ENCODE data around the gene USP43.
"Not testable (repeated sequence)": the region's sequence is repeated elsewhere in the genome, so short reads cannot be mapped to it uniquely, and the experiment has no call there.

The USP43 gene

GRCh38 chr17:9628509-9628908 lies 16.8 kb upstream of the USP43 start:
- no peaks in the 10 kb centered on the region for H3K36me3 ChIP-seq (ENCODE audit: control insufficient read depth in 1 of 2, insufficient read depth in 2 of 2, low read length in 2 of 2)
- H3K4me1 ChIP-seq (ENCODE audit: control insufficient read depth in 1 of 2, insufficient read depth in 2 of 2, low read length in 2 of 2): no peaks in the 10 kb centered on the region
- H3K27ac ChIP-seq (ENCODE audit: low read depth, low read length): no peak overlapping the region
- peaks cover 2% of the 10 kb centered on the region in 2 donors for H3K9me3 ChIP-seq (ENCODE audit: control insufficient read depth in 1 of 2, low read length in 2 of 2)
- no peak overlapping the region for H3K4me3 ChIP-seq (ENCODE audit: low read depth in 1 of 2, low read length in 2 of 2)
- no peaks in the 10 kb centered on the region for H3K27me3 ChIP-seq (ENCODE audit: control insufficient read depth in 1 of 2, insufficient read depth in 2 of 2, low read length in 2 of 2)
- H3K9ac ChIP-seq (ENCODE audit: low read depth in 1 of 2, low read length in 2 of 2): no peak overlapping the region

GRCh38 chr17:9632741-9633140 lies 12.6 kb upstream of the USP43 start:
- Histone ChIP-seq H3K36me3 (ENCODE audit: control insufficient read depth in 1 of 2, insufficient read depth in 2 of 2, low read length in 2 of 2) (no peaks in the 10 kb centered on the region), H3K9ac (ENCODE audit: low read depth in 1 of 2, low read length in 2 of 2) (no peak overlapping the region), H3K9me3 (ENCODE audit: control insufficient read depth in 1 of 2, low read length in 2 of 2) (no peaks in the 10 kb centered on the region), H3K4me3 (ENCODE audit: low read depth in 1 of 2, low read length in 2 of 2) (no peak overlapping the region), H3K4me1 (ENCODE audit: control insufficient read depth in 1 of 2, insufficient read depth in 2 of 2, low read length in 2 of 2) (no peaks in the 10 kb centered on the region), H3K27ac (ENCODE audit: low read depth, low read length) (no peak overlapping the region), H3K27me3 (ENCODE audit: control insufficient read depth in 1 of 2, insufficient read depth in 2 of 2, low read length in 2 of 2) (peaks cover 0 to 3% of the 10 kb centered on the region in 2 donors)

- H3K36me3 ChIP-seq (ENCODE audit: control insufficient read depth in 1 of 2, insufficient read depth in 2 of 2, low read length in 2 of 2): no peaks in the 10 kb centered on the region
- peaks cover 0 to 3% of the 10 kb centered on the region in 2 donors for H3K27me3 ChIP-seq (ENCODE audit: control insufficient read depth in 1 of 2, insufficient read depth in 2 of 2, low read length in 2 of 2)
- H3K27ac ChIP-seq (ENCODE audit: low read depth, low read length): no peak overlapping the region
- H3K4me3 ChIP-seq (ENCODE audit: low read depth in 1 of 2, low read length in 2 of 2): no peak overlapping the region
- no peaks in the 10 kb centered on the region for H3K4me1 ChIP-seq (ENCODE audit: control insufficient read depth in 1 of 2, insufficient read depth in 2 of 2, low read length in 2 of 2)
- no peaks in the 10 kb centered on the region for H3K9me3 ChIP-seq (ENCODE audit: control insufficient read depth in 1 of 2, low read length in 2 of 2)
- H3K9ac ChIP-seq (ENCODE audit: low read depth in 1 of 2, low read length in 2 of 2): no peak overlapping the region
Measured at GRCh38 chr17:9635340-9635739, 10.0 kb upstream of the USP43 start.

- H3K9me3 ChIP-seq (ENCODE audit: control insufficient read depth in 1 of 2, low read length in 2 of 2): no peaks in the 10 kb centered on the region
- H3K4me3 ChIP-seq (ENCODE audit: low read depth in 1 of 2, low read length in 2 of 2): no peak overlapping the region
- H3K9ac ChIP-seq (ENCODE audit: low read depth in 1 of 2, low read length in 2 of 2): no peak overlapping the region
- H3K4me1 ChIP-seq (ENCODE audit: control insufficient read depth in 1 of 2, insufficient read depth in 2 of 2, low read length in 2 of 2): no peaks in the 10 kb centered on the region
- H3K27me3 ChIP-seq (ENCODE audit: control insufficient read depth in 1 of 2, insufficient read depth in 2 of 2, low read length in 2 of 2): peaks cover 0 to 3% of the 10 kb centered on the region in 2 donors
- H3K27ac ChIP-seq (ENCODE audit: low read depth, low read length): no peak overlapping the region
- no peaks in the 10 kb centered on the region for H3K36me3 ChIP-seq (ENCODE audit: control insufficient read depth in 1 of 2, insufficient read depth in 2 of 2, low read length in 2 of 2)
Measured at GRCh38 chr17:9636501-9636900, 8.8 kb upstream of the USP43 start.

- not testable (repeated sequence) for H3K4me3 ChIP-seq (ENCODE audit: low read depth in 1 of 2, low read length in 2 of 2); H3K9ac ChIP-seq (ENCODE audit: low read depth in 1 of 2, low read length in 2 of 2); H3K9me3 ChIP-seq (ENCODE audit: control insufficient read depth in 1 of 2, low read length in 2 of 2); H3K27me3 ChIP-seq (ENCODE audit: control insufficient read depth in 1 of 2, insufficient read depth in 2 of 2, low read length in 2 of 2); H3K4me1 ChIP-seq (ENCODE audit: control insufficient read depth in 1 of 2, insufficient read depth in 2 of 2, low read length in 2 of 2); H3K36me3 ChIP-seq (ENCODE audit: control insufficient read depth in 1 of 2, insufficient read depth in 2 of 2, low read length in 2 of 2); H3K27ac ChIP-seq (ENCODE audit: low read depth, low read length)
Measured at GRCh38 chr17:9640388-9640787, 4.9 kb upstream of the USP43 start.

GRCh38 chr17:9643611-9644010 lies 1.7 kb upstream of the USP43 start:
- Histone ChIP-seq H3K27ac (ENCODE audit: low read depth, low read length) (no peak overlapping the region), H3K9ac (ENCODE audit: low read depth in 1 of 2, low read length in 2 of 2) (no peak overlapping the region), H3K9me3 (ENCODE audit: control insufficient read depth in 1 of 2, low read length in 2 of 2) (no peaks in the 10 kb centered on the region), H3K4me1 (ENCODE audit: control insufficient read depth in 1 of 2, insufficient read depth in 2 of 2, low read length in 2 of 2) (peaks cover 4 to 9% of the 10 kb centered on the region in 2 donors), H3K36me3 (ENCODE audit: control insufficient read depth in 1 of 2, insufficient read depth in 2 of 2, low read length in 2 of 2) (no peaks in the 10 kb centered on the region), H3K4me3 (ENCODE audit: low read depth in 1 of 2, low read length in 2 of 2) (peak overlapping the region in 1 of 2 donors; percentile 84), H3K27me3 (ENCODE audit: control insufficient read depth in 1 of 2, insufficient read depth in 2 of 2, low read length in 2 of 2) (peaks cover 3 to 6% of the 10 kb centered on the region in 2 donors)

- peak overlapping the region; percentile 96 for H3K27ac ChIP-seq (ENCODE audit: low read depth, low read length)
- peaks cover 3 to 6% of the 10 kb centered on the region in 2 donors for H3K27me3 ChIP-seq (ENCODE audit: control insufficient read depth in 1 of 2, insufficient read depth in 2 of 2, low read length in 2 of 2)
- no peaks in the 10 kb centered on the region for H3K36me3 ChIP-seq (ENCODE audit: control insufficient read depth in 1 of 2, insufficient read depth in 2 of 2, low read length in 2 of 2)
- no peaks in the 10 kb centered on the region for H3K9me3 ChIP-seq (ENCODE audit: control insufficient read depth in 1 of 2, low read length in 2 of 2)
- peak overlapping the region; percentile 84 to 88 for H3K4me3 ChIP-seq (ENCODE audit: low read depth in 1 of 2, low read length in 2 of 2)
- H3K9ac ChIP-seq (ENCODE audit: low read depth in 1 of 2, low read length in 2 of 2): peak overlapping the region; percentile 56 to 80
- H3K4me1 ChIP-seq (ENCODE audit: control insufficient read depth in 1 of 2, insufficient read depth in 2 of 2, low read length in 2 of 2): peaks cover 5 to 10% of the 10 kb centered on the region in 2 donors
Measured at GRCh38 chr17:9645851-9646545, 681 bp downstream of the USP43 start.

- peaks cover 3 to 6% of the 10 kb centered on the region in 2 donors for H3K27me3 ChIP-seq (ENCODE audit: control insufficient read depth in 1 of 2, insufficient read depth in 2 of 2, low read length in 2 of 2)
Measured at GRCh38 chr17:9646546-9646885, 1.2 kb downstream of the USP43 start.

GRCh38 chr17:9647014-9647413 lies 1.7 kb downstream of the USP43 start:
- Histone ChIP-seq H3K9me3 (ENCODE audit: control insufficient read depth in 1 of 2, low read length in 2 of 2) (no peaks in the 10 kb centered on the region), H3K36me3 (ENCODE audit: control insufficient read depth in 1 of 2, insufficient read depth in 2 of 2, low read length in 2 of 2) (no peaks in the 10 kb centered on the region), H3K27me3 (ENCODE audit: control insufficient read depth in 1 of 2, insufficient read depth in 2 of 2, low read length in 2 of 2) (peaks cover 3 to 6% of the 10 kb centered on the region in 2 donors), H3K4me3 (ENCODE audit: low read depth in 1 of 2, low read length in 2 of 2) (peak overlapping the region; percentile 84 to 88), H3K4me1 (ENCODE audit: control insufficient read depth in 1 of 2, insufficient read depth in 2 of 2, low read length in 2 of 2) (peaks cover 5 to 10% of the 10 kb centered on the region in 2 donors), H3K9ac (ENCODE audit: low read depth in 1 of 2, low read length in 2 of 2) (no peak overlapping the region), H3K27ac (ENCODE audit: low read depth, low read length) (no peak overlapping the region)

More at GRCh38 chr17:9646546-9646885, 1.2 kb downstream of the USP43 start:
- Histone ChIP-seq H3K9ac (ENCODE audit: low read depth in 1 of 2, low read length in 2 of 2) (peak overlapping the region; percentile 56 to 80), H3K9me3 (ENCODE audit: control insufficient read depth in 1 of 2, low read length in 2 of 2) (no peaks in the 10 kb centered on the region), H3K4me3 (ENCODE audit: low read depth in 1 of 2, low read length in 2 of 2) (peak overlapping the region; percentile 84 to 88), H3K4me1 (ENCODE audit: control insufficient read depth in 1 of 2, insufficient read depth in 2 of 2, low read length in 2 of 2) (peaks cover 5 to 10% of the 10 kb centered on the region in 2 donors), H3K36me3 (ENCODE audit: control insufficient read depth in 1 of 2, insufficient read depth in 2 of 2, low read length in 2 of 2) (no peaks in the 10 kb centered on the region), H3K27ac (ENCODE audit: low read depth, low read length) (peak overlapping the region; percentile 96)

- no peak overlapping the region for H3K9ac ChIP-seq (ENCODE audit: low read depth in 1 of 2, low read length in 2 of 2)
- H3K27me3 ChIP-seq (ENCODE audit: control insufficient read depth in 1 of 2, insufficient read depth in 2 of 2, low read length in 2 of 2): peaks cover under 1 to 6% of the 10 kb centered on the region in 2 donors
- H3K9me3 ChIP-seq (ENCODE audit: control insufficient read depth in 1 of 2, low read length in 2 of 2): no peaks in the 10 kb centered on the region
- peaks cover 5 to 10% of the 10 kb centered on the region in 2 donors for H3K4me1 ChIP-seq (ENCODE audit: control insufficient read depth in 1 of 2, insufficient read depth in 2 of 2, low read length in 2 of 2)
- no peak overlapping the region for H3K27ac ChIP-seq (ENCODE audit: low read depth, low read length)
- peak overlapping the region; percentile 2 to 14 for H3K4me3 ChIP-seq (ENCODE audit: low read depth in 1 of 2, low read length in 2 of 2)
- no peaks in the 10 kb centered on the region for H3K36me3 ChIP-seq (ENCODE audit: control insufficient read depth in 1 of 2, insufficient read depth in 2 of 2, low read length in 2 of 2)
Measured at GRCh38 chr17:9648521-9649110, 3.3 kb downstream of the USP43 start.

Measured in duodenal mucosa (tissue), 2 donors.